H9 (cell line): ENCODE results near the gene LRSAM1. TPM values are rescaled to one million over a fixed set of nuclear protein-coding genes. Genes with fewer than 3 reads are reported as not detected.

Experiments
- DNase-seq: peaks from one replicate; pipeline ENCODE4 v3.0.0-alpha.2; 2017
- H2AFZ ChIP-seq: one replicate; pipeline ENCODE4 v1.6.1; 2013; ENCODE audit warnings: mild to moderate bottlenecking, low read length, control low read depth, moderate library complexity
- H2AK5ac ChIP-seq: 2 replicates; pipeline ENCODE4 v1.6.1; 2013; ENCODE audit warnings: low read length, control low read depth, mixed read lengths; ENCODE audit not compliant: insufficient read length
- H2BK120ac ChIP-seq: one replicate; pipeline ENCODE4 v1.6.1; 2013; ENCODE audit warnings: low read depth, mild to moderate bottlenecking, low read length, control low read depth, inconsistent platforms; ENCODE audit not compliant: poor library complexity, severe bottlenecking
- H2BK12ac ChIP-seq: 2 replicates; pipeline ENCODE4 v1.6.1; 2013; ENCODE audit warnings: low read length, control low read depth, mixed read lengths, low read depth; ENCODE audit not compliant: insufficient read length
- H2BK15ac ChIP-seq: 2 replicates; pipeline ENCODE4 v1.6.1; 2013; ENCODE audit warnings: low read depth, low read length, control low read depth
- H2BK20ac ChIP-seq: one replicate; pipeline ENCODE4 v1.6.1; 2013; ENCODE audit warnings: low read depth, mild to moderate bottlenecking, low read length, control low read depth, inconsistent platforms; ENCODE audit not compliant: poor library complexity, severe bottlenecking
- H2BK5ac ChIP-seq: 2 replicates; pipeline ENCODE4 v1.6.1; 2013; ENCODE audit warnings: low read length, control low read depth, mixed read lengths; ENCODE audit not compliant: insufficient read length
- H3K14ac ChIP-seq: 2 replicates; pipeline ENCODE4 v1.6.1; 2013; ENCODE audit warnings: low read length, control low read depth; ENCODE audit not compliant: insufficient read depth
- H3K18ac ChIP-seq: 2 replicates; pipeline ENCODE4 v1.6.1; 2013; ENCODE audit warnings: low read depth, mild to moderate bottlenecking, mixed read lengths, low read length, control low read depth; ENCODE audit not compliant: insufficient read length
- H3K23ac ChIP-seq: 2 replicates; pipeline ENCODE4 v1.6.1; 2013; ENCODE audit warnings: low read length, control low read depth, mixed read lengths, low read depth; ENCODE audit not compliant: insufficient read length
- H3K23me2 ChIP-seq: 2 replicates; pipeline ENCODE4 v1.6.1; 2013; ENCODE audit warnings: low read depth, mild to moderate bottlenecking, mixed read lengths, low read length, control low read depth; ENCODE audit not compliant: insufficient read length, poor library complexity, severe bottlenecking
- H3K27ac ChIP-seq: 2 replicates; pipeline ENCODE4 v1.5.1; 2013; ENCODE audit warnings: low read length, control low read depth, mixed read lengths, low read depth; ENCODE audit not compliant: insufficient read length
- H3K27me3 ChIP-seq: 2 replicates; pipeline ENCODE4 v1.6.1; 2013; ENCODE audit warnings: low read length, control low read depth, inconsistent platforms; ENCODE audit not compliant: insufficient read depth
- H3K4ac ChIP-seq: 2 replicates; pipeline ENCODE4 v1.6.1; 2013; ENCODE audit warnings: low read depth, mild to moderate bottlenecking, control low read depth, inconsistent platforms, low read length, moderate library complexity
- H3K4me1 ChIP-seq: 2 replicates; pipeline ENCODE4 v1.6.1; 2013; ENCODE audit warnings: low read length, control low read depth, inconsistent platforms; ENCODE audit not compliant: insufficient read depth
- H3K4me2 ChIP-seq: 2 replicates; pipeline ENCODE4 v1.6.1; 2013; ENCODE audit warnings: low read length, control low read depth, mixed read lengths; ENCODE audit not compliant: insufficient read length, insufficient read depth
- H3K56ac ChIP-seq: 2 replicates; pipeline ENCODE4 v1.6.1; 2013; ENCODE audit warnings: low read depth, mild to moderate bottlenecking, mixed read lengths, low read length, control low read depth; ENCODE audit not compliant: insufficient read length
- H3K79me1 ChIP-seq: 2 replicates; pipeline ENCODE4 v1.6.1; 2013; ENCODE audit warnings: low read depth, mild to moderate bottlenecking, moderate library complexity, low read length, control low read depth, inconsistent platforms; ENCODE audit not compliant: insufficient read depth, poor library complexity, severe bottlenecking
- H3K79me2 ChIP-seq: 2 replicates; pipeline ENCODE4 v1.6.1; 2013; ENCODE audit warnings: low read length, control low read depth, inconsistent platforms; ENCODE audit not compliant: insufficient read depth
- H3K9ac ChIP-seq: 2 replicates; pipeline ENCODE4 v1.6.1; 2013; ENCODE audit warnings: low read length, control low read depth, mixed read lengths; ENCODE audit not compliant: insufficient read length; ENCODE audit errors: extremely low read depth
- H3K9me3 ChIP-seq: one replicate; pipeline ENCODE4 v1.6.1; 2013; ENCODE audit warnings: low read depth, low read length, inconsistent platforms; ENCODE audit not compliant: control insufficient read depth
- H3T11ph ChIP-seq: one replicate; pipeline ENCODE4 v1.6.1; 2013; ENCODE audit warnings: mild to moderate bottlenecking, low read length, control low read depth, inconsistent platforms
- H4K20me1 ChIP-seq: one replicate; pipeline ENCODE4 v1.6.1; 2013; ENCODE audit not compliant: control insufficient read depth, insufficient read length, insufficient read depth
- H4K5ac ChIP-seq: 2 replicates; pipeline ENCODE4 v1.6.1; 2013; ENCODE audit warnings: low read depth, mild to moderate bottlenecking, mixed read lengths, low read length, control low read depth; ENCODE audit not compliant: insufficient read length
- H4K8ac ChIP-seq: replicated peaks from 2 replicates; pipeline ENCODE4 v1.6.1; 2013; ENCODE audit warnings: low read length, control low read depth, mixed read lengths, low read depth; ENCODE audit not compliant: insufficient read length
- H4K91ac ChIP-seq: 2 replicates; pipeline ENCODE4 v1.6.1; 2013; ENCODE audit warnings: low read depth, mild to moderate bottlenecking, moderate library complexity, mixed read lengths, low read length, control low read depth; ENCODE audit not compliant: insufficient read length
- H3K27ac Mint-ChIP-seq, 3 experiments: 2 replicates in 2 of 3; 3 replicates in 1 of 3; pipeline ENCODE4 v1.8.0; 2020 to 2021; ENCODE audit warnings: mixed read lengths in 3 of 3, mild to moderate bottlenecking in 1 of 3, moderate library complexity in 1 of 3
- H3K27me3 Mint-ChIP-seq: 2 replicates; pipeline ENCODE4 v1.8.0; 2021; ENCODE audit warnings: low read depth, mild to moderate bottlenecking, moderate library complexity, mixed read lengths
- H3K36me3 Mint-ChIP-seq, 3 experiments: 2 replicates in 2 of 3; 3 replicates in 1 of 3; pipeline ENCODE4 v1.8.0; 2020 to 2021; ENCODE audit warnings: low read depth in 3 of 3, mixed read lengths in 3 of 3; ENCODE audit not compliant: insufficient read depth in 1 of 3
- H3K4me1 Mint-ChIP-seq, 2 experiments: 2 replicates each; pipeline ENCODE4 v1.8.0; 2020; ENCODE audit warnings: mixed read lengths in 2 of 2
- H3K4me3 Mint-ChIP-seq, 2 experiments: 2 replicates in 1 of 2; 3 replicates in 1 of 2; pipeline ENCODE4 v1.8.0; 2020 to 2021; ENCODE audit warnings: mild to moderate bottlenecking in 2 of 2, mixed read lengths in 2 of 2, moderate library complexity in 1 of 2
- H3K9me3 Mint-ChIP-seq, 2 experiments: 2 replicates in 1 of 2; 3 replicates in 1 of 2; pipeline ENCODE4 v1.8.0; 2020; ENCODE audit warnings: mild to moderate bottlenecking in 2 of 2, mixed read lengths in 2 of 2, moderate library complexity in 1 of 2
- CTCF ChIP-seq: fragments of 200-600 bp; sonication (generic); conservative IDR thresholded peaks from 3 replicates; pipeline ENCODE4 v1.8.0; 2021; ENCODE audit warnings: antibody characterized with exemption, mild to moderate bottlenecking
- WGBS: extraction: QIAGEN DNeasy Blood & Tissue Kit; methylation state at CpG from one replicate; pipeline ENCODE4 v1.1.7; 2013; ENCODE audit warnings: missing lambda C conversion rate, low lambda C conversion rate, mixed read lengths; ENCODE audit not compliant: insufficient read length; ENCODE audit errors: extremely low coverage; 5-methylcytosine and 5-hydroxymethylcytosine counted together
- total RNA-seq: library from RNA; stranded (reverse); gene quantifications from 2 replicates; pipeline ENCODE4 v1.2.1, GENCODE V29; 2021

LRSAM1 gene
- total RNA-seq, 1 experiment from 2014 or later: 16.2 TPM

- H3K9me3 ChIP-seq: no peaks in the 10 kb centered on the region
- Mint-ChIP-seq H3K27ac (no peak overlapping the region), H3K27me3 (peaks cover 2% of the 10 kb centered on the region; the same call in 1 of the 2 replicates), H3K36me3 (peaks cover 3 to 11% (median 7%) of the 10 kb centered on the region in 3 experiments; a peak in 6 of 7 replicates), H3K4me3 (peak overlapping the region; percentile 96 to 97; a peak in 4 of 5 replicates), H3K4me1 (peaks cover 40 to 41% of the 10 kb centered on the region in 2 experiments), H3K9me3 (no peaks in the 10 kb centered on the region)
- H3K4me1 ChIP-seq: no peaks in the 10 kb centered on the region; the same call in 1 of the 2 replicates
- H2AFZ ChIP-seq: no peak overlapping the region
- WGBS: no CpG with 5 or more reads among the region's 10 CpGs
- no peak overlapping the region for H3T11ph ChIP-seq
- H3K27ac ChIP-seq: no peak overlapping the region
- no peak overlapping the region for H2BK15ac ChIP-seq
- no peak overlapping the region for H4K91ac ChIP-seq
- no peak overlapping the region for H3K4me2 ChIP-seq
- no peak overlapping the region for H3K4ac ChIP-seq
- H3K9ac ChIP-seq: no peak overlapping the region
- no peak for DNase-seq
- peaks cover 8% of the 10 kb centered on the region; the same call in 1 of the 2 replicates for H3K79me2 ChIP-seq
- peaks cover 3% of the 10 kb centered on the region for H3K79me1 ChIP-seq
- H4K8ac ChIP-seq: no peak overlapping the region
- H4K20me1 ChIP-seq: no peaks in the 10 kb centered on the region
- H3K18ac ChIP-seq: no peak overlapping the region
- no peak overlapping the region for H3K56ac ChIP-seq
- H2BK20ac ChIP-seq: no peak overlapping the region
- no peak overlapping the region for H3K14ac ChIP-seq
- H2BK120ac ChIP-seq: no peak overlapping the region
- peaks cover 12% of the 10 kb centered on the region for H3K23me2 ChIP-seq
- no peak overlapping the region for H4K5ac ChIP-seq
- H2AK5ac ChIP-seq: no peak overlapping the region
- no peak overlapping the region for H2BK12ac ChIP-seq
- TF ChIP-seq CTCF: no peak
- H3K27me3 ChIP-seq: no peaks in the 10 kb centered on the region
- H3K23ac ChIP-seq: no peak overlapping the region
- H2BK5ac ChIP-seq: no peak overlapping the region
Observed at GRCh38 chr9:127422133-127422782, 29.1 kb upstream of the LRSAM1 start.
